HG02885 (cell line): ENCODE results near the gene FGF3.
"Not testable (repeated sequence)": the region's sequence is repeated elsewhere in the genome, so short reads cannot be mapped to it uniquely, and the experiment has no call there.

Source experiments
- ATAC-seq: cut with Tn5 transposase; IDR thresholded peaks from one replicate; pipeline ENCODE4 v1.9.1; 2021; ENCODE audit warnings: mild to moderate bottlenecking; ENCODE audit not compliant: unreplicated experiment, poor library complexity

Gene FGF3

DNA sequence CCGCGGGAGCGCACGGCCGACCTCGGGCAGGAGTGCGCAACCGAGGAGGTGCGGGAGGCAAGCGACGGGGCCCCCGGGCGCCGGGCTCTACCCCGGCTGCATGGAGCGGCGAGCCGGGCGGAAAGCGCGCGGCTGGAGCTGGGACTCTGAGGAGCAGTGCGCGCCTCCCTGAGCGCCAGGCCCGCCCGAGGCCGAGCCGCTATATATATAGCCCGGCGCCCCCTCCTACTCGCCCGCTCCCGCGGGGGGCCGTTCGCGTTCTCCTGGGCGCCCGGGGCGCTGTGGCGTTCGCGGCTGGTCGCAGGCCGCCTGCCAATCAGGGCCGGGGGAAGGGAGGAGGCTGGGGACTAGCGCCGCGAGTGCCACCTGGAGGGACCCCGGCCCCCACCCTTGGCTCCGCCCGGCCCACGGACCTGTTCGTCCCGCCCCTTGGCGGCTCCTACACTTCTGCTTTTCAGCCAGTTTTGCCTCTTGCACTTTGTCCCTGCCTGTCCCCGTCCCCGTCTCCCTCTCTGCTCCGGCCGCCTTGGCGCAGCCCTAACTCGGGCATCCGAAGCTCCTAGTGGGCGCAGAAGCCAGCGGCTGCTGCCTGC lies 44.0 kb downstream of the FGF3 start, which contains the start of gene FGF4:
Gene FGF4, minus strand, starts transcription at position 179 of the 593 bp plus-strand sequence. CDS start 257 bp downstream, outside the sequence.
- no peak for ATAC-seq

DNA sequence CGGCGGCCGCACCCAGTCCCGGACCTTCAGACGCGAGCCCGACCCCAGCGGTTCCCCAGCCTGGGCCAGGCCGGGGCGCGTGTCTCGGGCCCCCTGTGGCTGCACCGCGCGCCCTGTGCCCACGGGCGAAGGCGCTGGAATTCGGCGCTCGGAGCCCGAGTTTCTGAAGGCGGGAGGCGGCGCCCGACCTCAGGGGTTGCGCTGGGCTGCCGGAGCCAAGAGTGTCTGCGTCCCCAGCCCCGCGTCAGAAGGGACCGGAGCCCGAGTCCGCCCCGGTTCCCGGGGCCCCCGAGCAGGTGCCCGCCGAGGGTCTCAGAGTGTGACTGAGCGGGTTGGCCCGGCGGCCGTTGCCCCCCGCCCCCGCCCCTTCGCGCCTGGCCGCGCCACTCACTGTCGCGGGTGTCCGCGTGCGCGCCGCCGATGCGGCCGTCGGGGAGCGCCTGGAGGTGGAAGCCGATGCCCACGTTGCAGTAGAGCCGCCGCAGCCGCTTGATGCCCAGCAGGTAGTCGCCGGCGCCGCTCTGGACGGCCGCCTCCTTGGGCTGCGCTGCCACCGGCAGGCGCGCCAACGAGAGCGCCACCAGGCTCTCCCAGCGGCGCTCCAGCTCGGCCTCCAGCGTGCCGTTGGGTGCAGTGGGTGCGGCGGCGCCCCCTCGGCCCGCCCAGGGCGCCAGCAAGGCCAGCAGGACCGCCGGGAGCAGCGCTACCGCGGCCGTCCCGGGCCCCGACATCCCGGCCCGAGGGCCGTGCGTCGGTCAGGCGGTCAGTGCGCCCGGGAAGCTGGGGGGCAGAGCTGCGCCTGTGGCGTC lies 44.7 kb downstream of the FGF3 start:
- ATAC-seq: no peak

DNA sequence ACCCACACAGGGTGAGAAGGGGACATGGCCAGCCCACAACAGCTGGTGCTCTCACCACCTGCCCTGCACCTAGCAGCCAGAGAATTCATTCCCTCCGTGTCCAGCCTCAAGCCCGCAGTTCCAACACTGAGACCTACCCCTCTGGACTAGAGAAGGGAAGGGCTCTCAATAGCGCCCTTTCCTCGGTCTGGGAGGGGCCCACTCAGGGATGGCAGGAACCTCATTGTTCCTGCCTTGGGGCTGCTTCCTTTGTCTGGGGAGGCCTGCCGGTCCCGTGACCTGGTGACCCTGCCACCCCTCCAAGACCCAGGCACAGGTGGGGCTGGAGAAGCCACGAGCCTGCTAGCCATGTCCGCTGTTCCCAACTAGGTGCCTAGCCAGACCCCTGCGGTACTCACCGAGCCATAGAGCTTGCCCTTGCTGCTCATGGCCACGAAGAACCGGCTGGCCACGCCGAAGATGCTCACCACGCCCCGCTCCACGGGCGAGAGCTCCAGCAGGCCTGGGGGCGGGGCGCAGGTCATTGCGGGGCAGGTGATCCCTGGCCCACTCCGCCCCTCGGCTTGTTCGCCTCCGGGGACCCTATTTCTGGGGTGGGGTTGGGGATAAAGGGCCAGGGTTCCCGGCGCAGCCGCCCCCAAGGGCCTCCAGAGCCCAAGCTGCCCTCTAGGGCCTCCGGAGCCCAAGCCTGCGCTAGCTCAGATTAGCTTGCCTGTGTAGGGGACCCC lies 45.4 kb downstream of the FGF3 start:
- ATAC-seq: no peak

DNA sequence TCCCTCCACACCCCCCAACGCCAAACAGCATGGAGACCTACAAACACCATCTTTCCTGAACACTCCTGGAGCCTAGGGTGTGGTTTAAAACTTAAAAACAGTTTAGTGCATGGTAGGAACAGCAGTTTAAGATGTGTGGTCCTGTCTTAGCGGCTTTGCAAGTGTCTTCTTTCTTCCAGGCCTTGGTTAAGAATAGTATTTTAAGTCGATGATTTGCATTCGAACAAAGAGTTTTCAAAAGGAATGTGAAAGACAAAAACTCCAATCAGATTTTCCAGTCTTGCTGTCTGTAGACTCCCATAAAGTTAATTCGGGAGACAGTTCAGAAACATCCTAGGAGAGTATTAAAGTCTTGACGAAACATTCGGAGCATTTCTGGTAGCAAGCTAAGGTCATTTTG lies 47.8 kb downstream of the FGF3 start:
- ATAC-seq: no peak

DNA sequence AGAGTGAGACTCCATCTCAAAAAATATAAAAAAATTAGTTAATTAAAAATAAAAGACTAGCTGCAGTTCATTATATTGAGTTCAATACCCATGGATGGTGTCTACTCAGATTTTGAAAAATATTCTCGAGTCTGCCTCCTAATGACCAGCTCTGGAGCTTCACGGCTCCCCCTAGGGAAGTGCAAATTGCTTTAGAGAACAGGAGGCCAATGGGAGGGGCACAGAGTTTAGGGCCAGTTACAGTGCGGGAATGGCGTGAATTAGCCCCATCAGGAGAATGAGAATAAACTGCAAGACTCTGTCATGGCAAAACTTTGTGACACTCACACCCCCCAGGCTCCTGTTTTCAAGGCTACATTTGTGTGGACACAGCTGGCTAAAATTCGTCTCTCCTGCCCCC lies 48.7 kb downstream of the FGF3 start:
- ATAC-seq: no peak

- ATAC-seq: no peak
Observed at GRCh38 chr11:69765498-69765995, 53.7 kb downstream of the FGF3 start.

DNA sequence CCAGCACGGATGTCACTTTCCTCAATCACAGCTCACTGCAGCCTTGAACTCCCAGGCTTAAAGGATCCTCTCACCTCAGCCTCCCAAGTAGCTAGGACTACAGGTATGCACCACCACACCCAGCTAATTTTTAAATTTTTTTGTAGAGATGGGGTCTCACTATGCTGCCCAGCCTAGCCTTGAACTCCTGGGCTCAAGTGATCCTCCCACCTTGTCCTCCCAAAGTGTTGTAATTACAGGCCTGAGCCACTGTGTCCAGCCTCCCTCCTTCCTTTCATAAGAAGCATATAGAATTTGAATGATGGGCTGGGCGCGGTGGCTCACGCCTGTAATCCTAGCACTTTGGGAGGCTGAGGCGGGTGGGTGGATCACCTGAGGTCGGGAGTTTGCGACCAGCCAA lies 54.3 kb downstream of the FGF3 start:
- ATAC-seq: not testable (repeated sequence)

- ATAC-seq: no peak
Observed at GRCh38 chr11:69760319-69760718, 58.9 kb downstream of the FGF3 start.
